ENCODE data around the gene OSGEP. TPM values are rescaled to one million over a fixed set of nuclear protein-coding genes. Genes with fewer than 3 reads are reported as not detected.
A peak's percentile ranks its signal among the peaks of the same experiment; 100 is the strongest.

OSGEP gene
- total RNA-seq (ENCODE audit: low replicate concordance), result 37.4 and 57.1 TPM in 2 replicates
- long read RNA-seq, transcript OSGEP-201 (11 exons, 2,002 nt), result major isoform, 76 of 97 reads
- long read RNA-seq, partial matches to known transcripts, result 2 of 97 reads
- long read RNA-seq, other reads (novel, unspliced or antisense), result 15 of 97 reads

GRCh38 chr14:20454516-20455354 is at the start of gene OSGEP, which contains the start of gene APEX1:
Gene OSGEP (minus strand): TSS chr14:20454812. CDS start chr14:20454683, 129 bp downstream.
Gene APEX1 (plus strand): TSS chr14:20455226. CDS start chr14:20455646, 420 bp downstream.
- DNase-seq (ENCODE audit: extremely low spot score, unreplicated experiment), result peak; percentile 97
- Mint-ChIP-seq H3K27ac (no peak within 1 kb of the TSS), H3K36me3 (peaks cover 20% of the 10 kb centered on the region), H3K27me3 (no peaks in the 10 kb centered on the region), H3K4me3 (no peak within 1 kb of the TSS), H3K4me1 (ENCODE audit: unreplicated experiment) (peaks cover 6% of the 10 kb centered on the region), H3K9me3 (no peaks in the 10 kb centered on the region)
- no peak for TF ChIP-seq CTCF (conservative IDR thresholded peaks at IDR 0.05)

- no peaks in the 10 kb centered on the region for H3K36me3 Mint-ChIP-seq
- peaks cover 10% of the 10 kb centered on the region for H3K4me1 Mint-ChIP-seq (ENCODE audit: unreplicated experiment)
- H3K4me3 Mint-ChIP-seq, result no peak overlapping the region
- no peak for TF ChIP-seq CTCF (conservative IDR thresholded peaks at IDR 0.05)
- no peaks in the 10 kb centered on the region for H3K27me3 Mint-ChIP-seq
- no peak for DNase-seq (ENCODE audit: extremely low spot score, unreplicated experiment)
- H3K27ac Mint-ChIP-seq, result no peak overlapping the region
- H3K9me3 Mint-ChIP-seq, result no peaks in the 10 kb centered on the region
Observed at GRCh38 chr14:20503898-20504297, 49.3 kb upstream of the OSGEP start.

GRCh38 chr14:20501346-20501745 is 46.7 kb upstream of the OSGEP start:
- TF ChIP-seq CTCF (conservative IDR thresholded peaks at IDR 0.05), result no peak
- Mint-ChIP-seq H3K4me1 (ENCODE audit: unreplicated experiment) (peaks cover 14% of the 10 kb centered on the region), H3K36me3 (no peaks in the 10 kb centered on the region)

GRCh38 chr14:20499881-20500280 is 45.3 kb upstream of the OSGEP start:
- H3K36me3 Mint-ChIP-seq, result no peaks in the 10 kb centered on the region
- H3K4me3 Mint-ChIP-seq, result no peak overlapping the region
- no peak for TF ChIP-seq CTCF (conservative IDR thresholded peaks at IDR 0.05)
- no peak for DNase-seq (ENCODE audit: extremely low spot score, unreplicated experiment)
- H3K4me1 Mint-ChIP-seq (ENCODE audit: unreplicated experiment), result peaks cover 14% of the 10 kb centered on the region
- no peak overlapping the region for H3K27ac Mint-ChIP-seq
- H3K27me3 Mint-ChIP-seq, result no peaks in the 10 kb centered on the region
- peaks cover 3% of the 10 kb centered on the region for H3K9me3 Mint-ChIP-seq

More at GRCh38 chr14:20501346-20501745, 46.7 kb upstream of the OSGEP start:
- DNase-seq (ENCODE audit: extremely low spot score, unreplicated experiment), result no peak
- Mint-ChIP-seq H3K4me3 (no peak overlapping the region), H3K9me3 (no peaks in the 10 kb centered on the region), H3K27me3 (no peaks in the 10 kb centered on the region), H3K27ac (no peak overlapping the region)

GRCh38 chr14:20499108-20499507 is 44.5 kb upstream of the OSGEP start:
- peaks cover 14% of the 10 kb centered on the region for H3K4me1 Mint-ChIP-seq (ENCODE audit: unreplicated experiment)
- H3K9me3 Mint-ChIP-seq, result peaks cover 3% of the 10 kb centered on the region
- no peaks in the 10 kb centered on the region for H3K27me3 Mint-ChIP-seq
- H3K36me3 Mint-ChIP-seq, result no peaks in the 10 kb centered on the region
- no peak for DNase-seq (ENCODE audit: extremely low spot score, unreplicated experiment)
- TF ChIP-seq CTCF (conservative IDR thresholded peaks at IDR 0.05), result no peak
- no peak overlapping the region for H3K4me3 Mint-ChIP-seq
- no peak overlapping the region for H3K27ac Mint-ChIP-seq
